AG09309 (cell line): Measurements from ENCODE around the gene KRIT1.

Experiments
- DNase-seq: peaks from one replicate; pipeline ENCODE4 v3.0.0-alpha.2; 2010; ENCODE audit warnings: low read depth
- H3K4me3 ChIP-seq: 2 replicates; pipeline ENCODE4 v1.5.1; 2011; ENCODE audit warnings: mild to moderate bottlenecking, low read depth, low read length, moderate library complexity; ENCODE audit not compliant: control insufficient read depth
- CTCF ChIP-seq: IDR thresholded peaks from 2 replicates; pipeline ENCODE4 v1.5.1; 2011; ENCODE audit warnings: mild to moderate bottlenecking, low read depth, low read length, inconsistent platforms; ENCODE audit not compliant: insufficient read depth, control insufficient read depth; ENCODE audit errors: missing control alignments

The KRIT1 gene

GRCh38 chr7:92251181-92251580 lies 5.5 kb upstream of the KRIT1 start:
- TF ChIP-seq CTCF, result no peak
- H3K4me3 ChIP-seq, result no peak overlapping the region
- DNase-seq, result no peak

- no peak for DNase-seq
- no peak for TF ChIP-seq CTCF
- no peak overlapping the region for H3K4me3 ChIP-seq
Measured at GRCh38 chr7:92250603-92251002, 4.9 kb upstream of the KRIT1 start.

GRCh38 chr7:92246360-92247101 lies 817 bp upstream of the KRIT1 start:
- TF ChIP-seq CTCF, result no peak
- DNase-seq, result no peak
- peak overlapping the region; percentile 68 for H3K4me3 ChIP-seq

- no peak for TF ChIP-seq CTCF
- peak overlapping the region; percentile 68 for H3K4me3 ChIP-seq
- DNase-seq, result no peak
Measured at GRCh38 chr7:92244808-92245486, 767 bp downstream of the KRIT1 start.

- no peak for TF ChIP-seq CTCF
- no peak for DNase-seq
- H3K4me3 ChIP-seq, result no peak overlapping the region
Measured at GRCh38 chr7:92242972-92243371, 2.7 kb downstream of the KRIT1 start.

GRCh38 chr7:92230547-92230946 lies 15.2 kb downstream of the KRIT1 start:
- no peak overlapping the region for H3K4me3 ChIP-seq
- TF ChIP-seq CTCF, result no peak
- DNase-seq, result no peak
